Middle frontal gyrus (tissue), 1 donor: ENCODE results near the gene ZBTB16.

ENCODE experiments used
- DNase-seq: peaks from one replicate; pipeline ENCODE4 v3.0.0-alpha.2; 2015; ENCODE audit warnings: low spot score; ENCODE audit errors: extremely low spot score

Gene ZBTB16

DNA sequence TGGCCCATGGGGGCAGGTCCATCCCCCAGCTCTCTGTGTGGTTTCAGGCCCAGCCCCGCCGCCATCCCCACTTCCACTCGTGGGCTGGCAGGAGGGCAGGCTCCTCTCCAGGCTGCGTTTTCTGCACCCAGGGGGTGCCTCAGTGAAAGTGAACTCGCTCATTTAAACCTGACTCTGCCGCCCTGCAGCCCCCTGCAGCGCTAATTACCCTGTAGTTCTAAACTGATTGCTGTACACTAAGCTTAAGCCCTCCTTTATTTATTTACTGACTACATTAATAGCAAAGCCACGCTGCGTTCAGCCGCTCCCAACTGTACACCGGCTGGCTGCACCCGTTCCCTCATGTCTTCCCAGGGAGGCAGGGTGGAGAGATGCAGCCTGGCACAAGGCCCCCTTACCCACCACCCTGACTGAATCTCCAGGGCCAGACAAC is 200.1 kb downstream of the ZBTB16 start:
- no peak for DNase-seq

DNA sequence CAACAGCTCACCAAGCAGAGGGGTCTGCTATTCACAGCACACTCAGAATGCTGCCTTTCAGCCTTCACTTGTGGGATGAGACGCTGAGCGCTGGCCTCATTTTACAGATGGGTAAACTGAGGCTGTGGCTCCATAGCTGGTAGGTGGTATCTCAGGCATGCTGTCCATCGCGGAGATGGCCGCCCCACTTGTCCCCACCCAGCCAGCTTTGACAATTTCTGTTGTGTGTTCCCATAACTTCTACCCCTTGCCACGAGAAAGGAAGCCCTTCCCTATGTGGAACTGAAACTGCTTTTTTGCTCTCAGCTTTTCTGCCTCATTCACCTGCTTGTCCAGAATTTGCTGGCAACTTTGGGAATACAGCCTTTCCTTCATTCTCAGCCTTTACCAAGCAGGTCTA is 200.6 kb downstream of the ZBTB16 start:
- DNase-seq = no peak

DNA sequence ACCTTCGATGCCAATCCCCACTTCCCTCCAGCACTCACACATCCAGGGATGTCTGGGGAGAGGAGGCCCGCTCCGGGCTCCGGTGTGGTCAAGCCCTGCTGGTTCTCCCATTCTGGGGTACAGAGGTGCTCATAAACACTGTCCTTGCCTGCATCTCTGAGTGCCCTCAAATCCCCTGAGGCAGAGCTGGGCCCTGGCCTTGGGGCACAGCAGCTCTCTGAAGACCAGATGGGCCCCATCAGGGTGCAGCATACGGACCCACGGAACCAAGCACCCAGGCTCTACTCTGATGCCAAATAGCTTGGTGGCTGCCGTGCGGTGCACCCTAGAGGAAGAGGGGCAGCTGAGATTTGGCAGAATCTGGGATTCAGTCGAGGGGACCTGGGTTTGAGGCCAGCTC is 201.0 kb downstream of the ZBTB16 start:
- DNase-seq = no peak

DNA sequence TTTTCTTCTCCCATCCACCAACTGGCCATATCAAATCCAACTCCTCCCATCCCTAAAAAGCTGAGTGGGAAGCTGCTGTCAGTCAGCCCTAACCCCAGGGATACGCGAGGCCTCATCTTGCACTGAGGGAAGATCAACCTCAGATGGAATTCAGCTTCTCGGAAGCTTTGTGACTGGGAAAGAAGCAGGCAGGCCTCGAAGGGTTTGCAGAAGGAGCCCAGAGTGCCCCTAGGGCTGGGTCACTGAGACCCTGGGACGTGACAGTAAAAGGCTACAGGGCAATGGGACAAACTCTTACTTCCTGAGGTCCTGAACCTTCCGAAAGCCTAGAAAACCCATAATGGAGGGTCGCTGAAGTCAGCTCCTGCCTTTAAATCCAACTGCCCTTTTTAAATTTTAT is 202.3 kb downstream of the ZBTB16 start:
- DNase-seq = no peak

DNA sequence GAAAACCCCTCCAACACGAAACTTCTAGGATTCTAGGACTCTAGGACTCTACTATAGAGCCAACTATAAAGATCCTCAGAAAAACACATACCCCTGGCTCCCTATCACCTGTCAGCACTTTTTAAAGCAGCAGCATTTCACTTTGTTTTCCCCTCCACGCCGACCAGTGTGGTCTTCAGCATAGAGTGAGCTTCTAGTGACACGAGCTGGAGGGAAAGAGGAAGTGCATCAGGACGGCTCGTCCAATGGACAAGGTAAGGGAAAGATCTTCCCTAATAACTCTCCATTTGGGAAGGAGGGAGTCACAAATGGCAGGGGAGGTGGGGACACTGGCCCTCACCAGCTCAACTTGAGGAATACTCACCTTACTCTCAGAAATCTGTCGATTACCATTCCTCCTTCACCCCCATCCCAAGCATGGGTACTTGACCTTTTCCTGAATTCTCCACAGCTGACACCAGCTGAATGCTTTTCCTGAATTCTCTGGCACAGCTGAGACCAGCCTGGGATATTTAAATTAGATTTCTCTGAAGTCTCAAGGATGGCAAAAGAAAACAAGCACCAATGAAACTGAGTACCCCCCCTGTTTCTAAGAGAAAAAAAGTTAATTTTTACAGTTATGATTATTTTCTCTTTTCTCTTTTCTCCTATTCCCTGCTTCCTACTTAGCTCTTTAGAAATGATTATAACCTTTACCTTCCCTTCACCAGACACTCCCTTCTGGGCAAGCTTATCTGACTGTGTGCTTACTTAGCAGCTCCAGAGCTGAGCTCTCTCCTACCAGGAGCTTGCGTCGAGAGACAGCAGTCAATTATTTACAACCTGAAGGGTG is 203.4 kb downstream of the ZBTB16 start:
- DNase-seq = peak; percentile 36

DNA sequence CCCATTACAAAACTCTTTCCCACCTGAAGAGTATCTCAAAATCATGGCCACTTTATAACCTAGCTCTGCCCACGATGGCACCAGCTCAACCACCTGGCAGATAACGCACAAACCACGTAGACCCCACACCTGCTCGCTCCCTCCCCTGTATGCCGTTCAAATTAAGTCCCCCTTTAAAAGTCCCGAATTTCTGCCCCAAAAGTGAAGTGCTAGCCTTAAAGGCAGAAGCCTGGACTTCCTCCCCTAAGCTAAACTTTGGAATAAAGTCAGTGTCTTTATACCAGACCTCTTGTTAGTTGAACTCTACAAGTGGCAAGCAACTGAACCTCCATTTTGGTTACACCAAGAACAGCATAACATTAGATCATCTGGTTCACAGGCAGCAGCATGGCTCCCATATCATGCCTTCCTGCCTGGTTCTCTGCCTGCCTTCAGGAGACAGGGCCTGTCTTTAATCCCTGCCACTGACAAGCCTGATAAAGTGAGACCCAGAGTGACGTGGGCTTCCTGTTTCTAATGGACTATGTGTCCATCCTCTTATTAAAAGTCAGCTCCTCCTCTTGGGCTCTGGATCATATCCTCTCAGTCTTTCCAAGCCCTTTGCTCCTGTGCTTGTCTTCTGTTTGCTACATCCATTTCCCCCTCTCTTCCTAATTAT is 204.1 kb downstream of the ZBTB16 start:
- DNase-seq = no peak

DNA sequence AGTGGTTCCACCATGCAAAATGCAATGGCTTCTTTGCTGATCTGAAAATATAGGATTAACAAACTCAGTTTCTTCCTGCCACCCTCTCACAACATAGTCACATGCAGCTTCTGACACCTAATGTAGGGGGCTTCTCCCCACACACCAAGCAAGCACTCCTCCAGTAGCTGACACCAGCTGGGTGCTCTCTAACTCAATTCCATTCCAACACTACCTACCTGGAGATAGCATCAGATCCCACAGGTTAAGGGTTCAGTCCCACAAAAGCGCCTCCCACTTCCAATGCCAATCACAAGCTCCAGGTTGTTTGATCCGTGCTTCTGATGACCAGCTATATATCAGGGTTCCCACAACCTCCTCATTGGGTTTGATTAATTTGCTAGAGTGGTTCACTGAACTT is 204.9 kb downstream of the ZBTB16 start:
- no peak for DNase-seq

DNA sequence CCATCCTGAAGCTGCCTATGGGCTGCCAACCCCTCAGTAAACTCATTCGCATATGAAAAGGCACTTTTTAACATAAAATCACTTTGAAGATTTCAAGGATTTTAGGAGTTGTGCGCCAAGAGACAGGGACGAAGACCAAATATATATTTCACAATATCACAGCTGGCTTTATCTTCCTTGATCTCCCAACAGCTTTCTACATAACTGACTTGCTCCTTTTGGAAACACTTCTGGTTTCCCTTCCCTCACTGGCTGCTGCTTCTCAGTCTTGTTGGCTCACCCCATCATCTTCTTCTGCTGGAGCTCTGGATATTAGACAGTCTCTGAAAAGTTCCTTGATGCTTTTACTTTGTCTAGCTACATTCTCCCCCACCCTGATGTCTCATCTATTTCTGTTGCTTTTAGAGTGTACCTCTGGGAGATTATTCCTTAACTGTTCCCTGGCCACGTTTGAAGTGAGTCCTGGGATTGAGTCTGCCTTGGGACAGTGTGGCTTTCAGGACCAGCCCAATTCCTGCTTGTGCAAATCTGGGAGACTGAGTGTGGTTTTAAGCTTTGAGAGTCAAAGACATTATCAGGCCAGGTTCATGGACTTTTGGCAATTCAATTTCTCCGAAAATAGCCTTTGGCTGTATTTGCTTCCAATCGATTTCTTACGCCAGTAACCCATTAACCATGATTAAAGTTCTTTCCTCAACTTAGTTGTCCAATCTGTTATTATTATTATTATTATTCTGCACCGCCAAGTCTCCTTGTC is 205.8 kb downstream of the ZBTB16 start:
- DNase-seq = no peak

DNA sequence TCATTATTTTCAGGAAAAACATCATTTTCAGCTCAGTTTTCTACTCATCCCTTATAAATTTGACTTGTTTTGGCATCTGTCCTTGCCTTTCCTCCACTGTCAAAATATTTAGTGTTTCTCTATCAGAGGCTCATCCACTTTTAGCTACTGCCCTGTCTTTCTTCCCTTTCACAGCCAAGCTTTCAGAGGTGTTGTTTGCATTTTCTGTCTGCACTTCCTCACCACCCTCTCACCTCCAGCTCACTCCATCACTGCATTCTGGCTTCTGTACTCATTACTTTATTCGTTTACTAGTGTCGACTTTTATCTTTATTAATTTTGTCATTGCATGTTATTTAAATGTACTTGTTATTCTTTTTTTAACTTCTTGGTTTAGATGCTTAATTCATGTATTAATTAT is 210.0 kb downstream of the ZBTB16 start:
- DNase-seq = no peak

DNA sequence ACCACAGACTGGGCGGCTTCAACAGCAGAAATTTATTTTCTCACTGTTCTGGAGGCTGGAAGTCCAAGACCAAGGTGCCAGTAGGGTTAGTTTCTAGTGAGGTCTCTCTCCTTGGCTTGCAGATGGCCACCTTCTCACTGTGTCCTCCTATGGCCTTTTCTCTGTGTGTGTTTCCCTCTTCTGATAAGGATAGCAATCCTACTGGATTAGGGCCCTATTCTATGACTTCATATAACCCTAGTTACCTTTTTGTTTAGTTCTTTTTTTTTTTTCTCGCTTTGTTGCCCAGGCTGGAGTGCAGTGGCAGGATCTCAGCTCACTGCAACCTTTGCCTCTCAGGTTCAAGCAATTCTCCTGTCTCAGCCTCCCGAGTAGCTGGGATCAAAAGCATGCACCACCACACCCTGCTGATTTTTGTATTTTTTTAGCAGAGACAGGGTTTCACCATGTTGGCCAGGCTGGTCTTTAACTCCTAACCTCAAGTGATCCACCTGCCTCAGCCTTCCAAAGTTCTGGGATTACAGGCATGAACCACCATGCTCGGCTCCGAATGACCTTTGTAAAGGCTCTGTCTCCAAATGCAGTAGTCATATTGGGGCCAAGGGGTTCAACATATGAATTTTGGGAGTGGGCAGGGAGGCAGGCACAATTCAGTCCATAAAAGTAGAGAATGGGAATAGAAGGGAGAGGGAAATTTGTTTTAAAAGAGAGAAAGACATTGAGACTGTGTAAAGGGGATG is 211.2 kb downstream of the ZBTB16 start:
- DNase-seq = no peak

DNA sequence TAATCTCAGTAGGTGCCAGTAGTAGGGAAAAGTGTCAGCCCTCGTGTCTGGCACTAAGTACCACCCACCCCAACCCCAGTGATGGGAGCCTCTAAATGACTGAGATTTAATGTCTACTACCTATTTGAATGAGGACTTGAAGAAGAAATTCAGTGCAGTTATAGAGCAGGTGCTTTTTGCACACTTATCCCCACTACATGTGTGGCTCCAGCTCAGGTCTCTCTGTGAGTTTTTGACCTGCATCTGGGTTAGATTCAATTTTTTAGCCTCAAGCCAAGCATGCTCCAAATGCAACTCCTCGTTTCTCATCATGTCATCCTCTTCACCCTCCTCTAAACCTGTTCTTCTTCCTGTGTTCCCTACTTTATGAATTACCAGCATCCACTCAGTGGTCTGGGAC is 211.8 kb downstream of the ZBTB16 start:
- no peak for DNase-seq

DNA sequence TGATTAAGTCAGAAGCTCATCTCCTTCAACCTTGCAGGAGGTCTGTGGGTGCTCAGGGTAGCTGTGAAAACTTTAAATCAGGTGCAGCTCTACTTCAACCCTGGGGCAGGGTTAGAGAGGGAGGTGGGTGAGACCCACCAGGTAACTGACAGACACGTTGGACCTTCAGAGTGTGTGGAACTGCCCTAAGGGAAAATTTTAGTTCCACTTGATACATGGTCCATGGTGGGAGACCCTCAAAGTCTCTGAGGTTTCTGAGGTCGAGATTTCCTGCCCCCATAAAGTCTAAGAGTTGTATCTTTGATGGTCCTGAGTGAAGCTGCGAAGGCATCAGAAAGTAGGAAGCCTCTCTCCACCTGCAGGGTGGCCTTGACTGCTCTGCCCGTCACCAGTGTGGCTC is 212.8 kb downstream of the ZBTB16 start:
- no peak for DNase-seq

DNA sequence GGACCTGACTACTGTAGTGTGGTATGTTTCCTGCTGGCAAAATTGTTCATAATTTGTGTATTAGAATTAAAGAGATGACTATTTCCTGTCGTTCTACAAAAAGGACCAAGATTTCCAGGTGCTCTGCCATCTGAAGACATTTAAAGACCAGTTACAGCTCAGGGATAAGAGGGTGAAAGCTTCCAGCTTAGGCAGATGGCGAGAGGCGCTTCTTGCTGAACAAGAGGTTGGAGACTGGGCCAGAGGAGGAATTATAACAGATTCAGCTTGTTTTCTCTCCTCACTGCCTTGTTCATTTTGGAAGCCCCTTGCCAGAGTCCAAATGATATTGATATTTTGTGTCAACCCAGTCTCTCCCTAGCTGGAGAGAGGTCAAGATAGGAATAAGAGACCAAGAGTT is 213.6 kb downstream of the ZBTB16 start:
- no peak for DNase-seq

DNA sequence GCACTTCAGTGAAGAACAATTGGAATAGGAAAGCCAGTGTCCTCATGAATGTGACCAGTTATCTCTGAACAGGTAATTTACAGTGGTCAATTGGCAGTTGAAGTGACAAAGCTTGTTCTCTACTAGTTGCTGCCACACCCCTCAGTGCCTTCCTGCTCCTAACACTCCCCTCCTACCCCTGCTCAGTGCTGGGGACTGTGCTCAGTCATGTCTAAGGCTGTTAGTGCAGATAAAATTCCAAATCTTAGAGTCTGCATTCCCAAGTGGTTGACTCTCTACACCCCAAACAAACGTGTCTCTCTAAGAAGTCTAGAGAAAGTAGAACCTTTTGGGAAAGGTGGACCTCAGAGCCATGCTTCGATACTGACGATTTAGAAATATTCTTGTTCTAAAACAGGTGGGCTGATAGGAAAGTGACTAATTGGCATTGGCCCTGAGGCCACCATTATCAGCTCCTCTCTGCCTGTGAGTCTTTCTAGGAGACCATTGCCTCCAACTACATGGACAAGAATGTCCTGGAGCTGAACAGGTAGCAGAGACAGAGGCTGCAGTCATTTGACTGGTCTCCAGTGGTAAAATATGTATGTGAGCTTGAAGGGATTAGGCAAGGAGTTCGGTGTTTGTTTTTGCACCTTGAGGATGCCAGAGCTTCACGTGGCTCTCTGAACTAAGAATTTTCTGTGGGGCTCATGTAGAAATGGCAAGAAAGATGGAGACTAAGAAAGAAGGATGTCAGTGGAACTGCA is 214.6 kb downstream of the ZBTB16 start:
- DNase-seq = no peak

DNA sequence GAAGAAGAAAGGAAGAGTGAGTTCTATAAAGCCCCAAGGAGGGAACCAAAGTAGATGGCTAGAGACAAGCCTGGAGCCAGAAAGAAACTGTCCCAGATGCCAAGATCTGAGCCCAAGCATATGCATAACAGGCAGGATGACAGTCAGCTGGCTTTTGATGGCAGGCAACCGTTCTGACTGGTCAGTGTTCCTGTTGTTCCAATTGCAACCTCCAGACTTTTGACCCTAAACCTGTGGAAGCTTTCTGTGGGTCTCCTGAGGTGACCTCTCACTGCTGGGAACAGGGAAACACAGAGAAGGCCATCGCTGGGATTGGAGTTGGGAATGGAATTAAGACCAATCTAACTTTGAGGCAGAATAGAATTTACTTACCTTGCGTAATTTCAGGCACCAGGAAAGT is 215.1 kb downstream of the ZBTB16 start:
- no peak for DNase-seq

DNA sequence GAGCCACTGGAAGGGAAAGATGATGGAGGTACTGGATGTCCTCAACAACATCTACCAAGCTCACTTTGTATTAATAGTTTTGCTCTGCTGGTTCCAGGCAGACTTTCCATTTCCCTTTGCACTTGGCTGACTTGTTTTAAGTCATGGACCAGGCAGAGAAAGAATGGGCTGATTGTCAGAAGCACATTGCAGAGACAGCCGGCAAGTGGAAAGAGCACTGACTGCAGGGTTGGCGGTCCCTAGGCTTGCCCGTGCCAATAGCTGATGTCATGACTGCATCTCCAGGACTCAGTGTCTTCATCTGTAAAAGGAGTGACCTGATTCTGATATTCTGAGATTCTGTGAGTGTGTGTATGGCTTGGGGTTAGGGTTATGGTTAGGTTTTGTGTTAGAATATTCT is 215.8 kb downstream of the ZBTB16 start:
- DNase-seq = no peak

DNA sequence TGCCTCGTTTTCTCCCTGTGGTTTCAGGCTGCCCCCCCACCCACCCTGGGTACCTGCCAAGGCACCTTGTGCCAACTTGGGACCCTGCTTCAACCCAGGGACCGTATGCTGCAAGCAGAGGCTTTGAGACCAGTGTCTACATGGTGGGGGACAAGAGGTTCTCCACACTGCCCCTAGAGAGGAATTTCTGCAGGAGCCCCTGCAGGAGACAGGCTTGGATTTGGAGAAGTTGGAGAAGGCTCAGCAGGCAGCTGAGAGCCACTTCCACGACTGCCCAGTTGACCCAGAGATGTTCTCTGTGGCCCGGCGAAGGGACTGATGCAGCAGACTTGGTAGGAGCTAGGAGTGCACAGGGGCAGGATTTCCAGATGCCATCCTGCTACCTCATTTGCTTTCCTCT is 216.6 kb downstream of the ZBTB16 start:
- DNase-seq = no peak

DNA sequence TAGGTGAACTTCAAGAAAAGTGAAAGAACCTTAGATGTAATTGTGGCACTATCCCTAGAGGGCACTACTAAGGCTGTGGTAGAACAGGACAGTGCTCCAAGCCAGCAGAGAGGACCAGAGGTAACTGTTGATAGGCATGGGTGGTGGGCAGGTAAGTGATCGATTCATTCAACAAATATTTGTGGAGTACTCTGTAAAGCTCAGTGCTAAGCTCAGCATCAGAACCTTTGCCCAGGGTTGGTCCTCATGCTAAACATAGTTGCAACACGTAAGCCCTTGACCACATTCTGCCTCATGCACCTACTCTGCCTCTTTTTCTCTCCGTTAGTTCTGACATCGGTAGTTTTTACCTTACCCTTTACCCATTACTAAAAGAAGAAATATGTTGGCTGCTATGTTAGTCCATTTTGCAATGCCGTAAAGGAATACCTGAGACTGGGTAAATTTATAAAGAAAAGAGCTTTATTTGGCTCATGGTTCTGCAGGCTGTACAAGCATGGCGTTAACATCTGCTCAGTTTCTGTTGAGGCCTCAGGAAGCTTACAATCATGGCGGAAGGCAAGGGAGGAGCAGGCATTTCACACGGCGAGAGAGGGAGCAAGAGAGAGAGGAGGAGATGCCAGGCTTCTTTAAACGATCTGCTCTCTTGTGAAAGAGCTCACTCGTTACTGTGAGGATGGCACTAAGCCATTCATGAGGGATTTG is 218.3 kb downstream of the ZBTB16 start:
- no peak for DNase-seq

DNA sequence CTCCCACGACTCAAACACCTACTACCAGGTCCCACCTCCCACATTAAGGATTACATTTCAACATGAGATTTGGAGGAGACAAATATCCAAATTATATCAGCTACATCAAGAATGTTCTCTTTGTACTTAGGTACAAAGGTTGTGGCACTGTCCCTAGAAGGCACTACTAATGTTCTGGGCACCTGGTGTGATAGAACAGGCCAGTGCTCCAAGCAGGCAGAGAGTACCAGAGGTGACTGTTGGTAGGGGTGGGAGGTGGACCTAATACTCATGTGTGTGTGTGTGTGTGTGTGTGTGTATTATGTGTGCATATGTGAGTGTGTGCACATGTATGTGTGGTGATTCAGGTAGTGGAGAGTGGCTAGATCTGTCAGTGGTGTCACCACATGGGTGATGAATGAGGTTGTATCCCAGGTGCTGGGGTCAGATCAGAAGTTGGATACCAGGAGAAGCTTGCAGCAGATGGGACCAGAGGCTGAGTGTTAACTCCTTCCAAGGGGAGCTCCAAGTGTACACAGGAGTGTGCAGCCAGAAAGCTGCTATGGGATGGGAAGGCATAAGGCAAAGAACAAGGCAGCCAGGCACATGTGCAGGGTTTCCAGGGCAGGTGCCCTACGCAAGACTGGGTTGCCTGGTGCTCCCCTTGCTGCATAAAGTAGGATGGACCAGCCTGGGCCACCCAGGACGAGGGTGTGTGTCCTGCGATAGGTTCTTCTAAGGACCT is 219.0 kb downstream of the ZBTB16 start:
- no peak for DNase-seq
